Measurements from ENCODE around the gene STARD10. TPM values are rescaled to one million over a fixed set of nuclear protein-coding genes. Genes with fewer than 3 reads are reported as not detected.

The STARD10 gene
- total and polyA plus RNA-seq, 9 of the 15 experiments (the other 6 are each of a cell fraction or from before 2014, with no cell fraction given), result 0.15 to 52.9 (median 32.3) TPM

- POLR2A ChIA-PET, result interaction anchor here (0.6 to 1.4 kb wide), 3 partner anchors 24 to 42 kb away, joined by 3 to 4 read pairs (median 3); no protein-coding TSS in a partner anchor
- Histone ChIP-seq H3K9ac (ENCODE audit: insufficient read depth in 1 of 2, low read depth in 2 of 2, low read length in 2 of 2) (peak within 1 kb of the TSS; percentile 70 to 94), H3K79me2 (ENCODE audit: control insufficient read depth, insufficient read depth, low read length) (peaks cover 44% of the 10 kb centered on the region), H3K9me1 (ENCODE audit: control insufficient read depth, insufficient read depth, low read length) (no peaks in the 10 kb centered on the region), H3K4me2 (ENCODE audit: insufficient read depth, low read length) (peak within 1 kb of the TSS; percentile 94), H3K27me3 (ENCODE audit: control insufficient read depth in 2 of 2, insufficient read depth in 2 of 2, low read length in 2 of 2) (no peaks in the 10 kb centered on the region), H3K9me3 (replicated peaks; ENCODE audit: control insufficient read depth, insufficient read depth, low read depth, low read length) (no peaks in the 10 kb centered on the region), H4K20me1 (replicated peaks; ENCODE audit: control insufficient read depth, insufficient read depth, low read length) (0 out of 2 replicates have a peak, but pooled peaks cover under 1% of the 10 kb centered on the region), H3K4me3 (peak within 1 kb of the TSS; percentile 97), H3K4me1 (replicated peaks in 1 of 2; ENCODE audit: control insufficient read depth in 2 of 2, insufficient read depth in 2 of 2, low read length in 2 of 2) (peaks cover 26 to 65% of the 10 kb centered on the region in 2 experiments), H3K36me3 (ENCODE audit: control insufficient read depth, insufficient read depth, low read length) (peaks cover 23% of the 10 kb centered on the region; the same call in 1 of the 3 replicates), H3K27ac (ENCODE audit: extremely low read depth, low read depth, low read length) (peak within 1 kb of the TSS; percentile 83), H2AFZ (ENCODE audit: low read depth, low read length) (peak within 1 kb of the TSS; percentile 96)
- DNase-seq (ENCODE audit: extremely low read depth in 1 of 4, low spot score in 3 of 4) (peak; percentile 85 to 98 (median 97)), ATAC-seq (peak; percentile 91), FAIRE-seq (peak; percentile 85)
- in situ Hi-C loops (cut with MboI) (no loop called here), intact Hi-C loops (cut with micrococcal nuclease) (loop anchor here (2.0 kb wide), 1 partner anchor 40 kb away; no protein-coding TSS in a partner anchor)
- WGBS (ENCODE audit: insufficient coverage, low coverage, missing lambda C conversion rate), result 1% methylated on average over 26 of the region's 51 CpGs
- CTCF ChIA-PET (ENCODE audit: low intra/inter-chr PET ratio), result no interaction called here
- no TSS peak for BruUV-seq (replicated peaks)
- peak; percentile 97 for TF ChIP-seq BCOR (IDR thresholded peaks at IDR 0.05)
- 0 out of 2 replicates have a peak, but pooled peaks have one; percentile 30 for TF ChIP-seq E4F1 (CRISPR knock-in tag; IDR thresholded peaks at IDR 0.05; ENCODE audit: borderline replicate concordance)
- TF ChIP-seq HIVEP1 (CRISPR knock-in tag; IDR thresholded peaks at IDR 0.05), result no peak
- TF ChIP-seq ZNF408 (CRISPR knock-in tag; IDR thresholded peaks at IDR 0.05; ENCODE audit: low read depth), result no peak
- TF ChIP-seq TARDBP (IDR thresholded peaks at IDR 0.05), result 0 out of 2 replicates have a peak, but pooled peaks have one; percentile 43
- TF ChIP-seq RBM22 (IDR thresholded peaks at IDR 0.05; ENCODE audit: low read depth, low read length, poor library complexity, severe bottlenecking), result peak; percentile 90
- TF ChIP-seq PATZ1 (CRISPR knock-in tag; IDR thresholded peaks at IDR 0.05; ENCODE audit: borderline replicate concordance), result no peak
- no peak for TF ChIP-seq COPS2 (conservative IDR thresholded peaks at IDR 0.05)
- no peak for TF ChIP-seq SLC30A9 (CRISPR knock-in tag; IDR thresholded peaks at IDR 0.05)
- TF ChIP-seq CBX2 (IDR thresholded peaks at IDR 0.05; ENCODE audit: insufficient read depth, low read length, poor library complexity, severe bottlenecking), result no peak
- TF ChIP-seq STAG1 (CRISPR knock-in tag; IDR thresholded peaks at IDR 0.05; ENCODE audit: borderline replicate concordance), result no peak
- peak in 1 of 2 experiments; percentile 86; a peak in 2 of 4 replicates for TF ChIP-seq KDM4B (IDR thresholded peaks at IDR 0.05; ENCODE audit: borderline replicate concordance in 2 of 2, low read depth in 1 of 2)
- TF ChIP-seq WHSC1 (IDR thresholded peaks at IDR 0.05; ENCODE audit: low read length), result no peak
- TF ChIP-seq DPF2 (IDR thresholded peaks at IDR 0.05), result peak; percentile 47
- TF ChIP-seq, protein P1, sequence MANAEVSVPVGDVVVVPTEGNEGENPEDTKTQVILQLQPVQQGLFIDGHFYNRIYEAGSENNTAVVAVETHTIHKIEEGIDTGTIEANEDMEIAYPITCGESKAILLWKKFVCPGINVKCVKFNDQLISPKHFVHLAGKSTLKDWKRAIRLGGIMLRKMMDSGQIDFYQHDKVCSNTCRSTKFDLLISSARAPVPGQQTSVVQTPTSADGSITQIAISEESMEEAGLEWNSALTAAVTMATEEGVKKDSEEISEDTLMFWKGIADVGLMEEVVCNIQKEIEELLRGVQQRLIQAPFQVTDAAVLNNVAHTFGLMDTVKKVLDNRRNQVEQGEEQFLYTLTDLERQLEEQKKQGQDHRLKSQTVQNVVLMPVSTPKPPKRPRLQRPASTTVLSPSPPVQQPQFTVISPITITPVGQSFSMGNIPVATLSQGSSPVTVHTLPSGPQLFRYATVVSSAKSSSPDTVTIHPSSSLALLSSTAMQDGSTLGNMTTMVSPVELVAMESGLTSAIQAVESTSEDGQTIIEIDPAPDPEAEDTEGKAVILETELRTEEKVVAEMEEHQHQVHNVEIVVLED (CRISPR knock-in tag; IDR thresholded peaks at IDR 0.05), result no peak
Observed at GRCh38 chr11:72752088-72752914, 41.5 kb downstream of the STARD10 start, which contains the start of gene ARAP1. Gene ARAP1, minus strand, starts transcription at chr11:72752408. Its CDS starts 25,280 bp downstream, at chr11:72727128.

Measured in K562 (cell line).